Cardiac atrium fibroblast (primary cell): ENCODE measurements around the gene CITED1. TPM values are rescaled to one million over a fixed set of nuclear protein-coding genes. Genes with fewer than 3 reads are reported as not detected.

ENCODE experiments used
- total RNA-seq: library from RNA; depleted of rRNA; stranded (reverse); fragments of >200 nt; gene quantifications from 2 replicates; pipeline ENCODE4 v1.2.3, GENCODE V29; 2015

The CITED1 gene, protein sequence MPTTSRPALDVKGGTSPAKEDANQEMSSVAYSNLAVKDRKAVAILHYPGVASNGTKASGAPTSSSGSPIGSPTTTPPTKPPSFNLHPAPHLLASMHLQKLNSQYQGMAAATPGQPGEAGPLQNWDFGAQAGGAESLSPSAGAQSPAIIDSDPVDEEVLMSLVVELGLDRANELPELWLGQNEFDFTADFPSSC
- total RNA-seq: not detected in 2 replicates

GRCh38 chrX:72305286-72306084 lies at the start of gene CITED1:
TSS of gene CITED1 (minus strand) at chrX:72305914. CDS start at chrX:72302869, 3,045 bp downstream.

Other genes with a start within 250 kb of the CITED1 start
- 1.3 and 2.6 TPM in 2 replicates for gene RTL5, start 174.0 kb downstream of the CITED1 start, total RNA-seq
- gene PIN4, start 124.2 kb downstream of the CITED1 start, total RNA-seq: 4.9 and 6.1 TPM in 2 replicates
- 0.36 and 1.8 TPM in 2 replicates for gene ERCC6L, start 66.9 kb downstream of the CITED1 start, total RNA-seq
- gene RPS4X, start 28.7 kb downstream of the CITED1 start, total RNA-seq: 830 and 954 TPM in 2 replicates